Astrocyte (in vitro differentiated cells and primary cell): ENCODE results near the gene TYK2. TPM values are rescaled to one million over a fixed set of nuclear protein-coding genes. Genes with fewer than 3 reads are reported as not detected.
A peak's percentile ranks its signal among the peaks of the same experiment; 100 is the strongest.
"Not testable (repeated sequence)": the region's sequence is repeated elsewhere in the genome, so short reads cannot be mapped to it uniquely, and the experiment has no call there.

Experiments used
- DNase-seq: peaks from one replicate; pipeline ENCODE4 v3.0.0-alpha.2; 2010; ENCODE audit warnings: low read depth
- FAIRE-seq: peaks from 2 replicates; lab custom pipeline; 2011; peaks lifted over from hg19 to GRCh38; lab: Jason Lieb, UNC
- H2AFZ ChIP-seq: 2 replicates; pipeline ENCODE4 v1.6.0; 2012; ENCODE audit warnings: low read depth, low read length, inconsistent platforms
- H3K27ac ChIP-seq: 2 replicates; pipeline ENCODE4 v1.5.1; 2011; ENCODE audit warnings: low read depth, low read length, inconsistent platforms
- H3K27me3 ChIP-seq: 2 replicates; pipeline ENCODE4 v1.6.0; 2011; ENCODE audit warnings: low read length, inconsistent platforms; ENCODE audit not compliant: insufficient read depth
- H3K36me3 ChIP-seq: 2 replicates; pipeline ENCODE4 v1.5.1; 2011; ENCODE audit warnings: low read length, inconsistent platforms; ENCODE audit not compliant: insufficient read depth
- H3K4me1 ChIP-seq: 2 replicates; pipeline ENCODE4 v1.5.1; 2011; ENCODE audit warnings: low read length, inconsistent platforms; ENCODE audit not compliant: insufficient read depth
- H3K4me2 ChIP-seq: 2 replicates; pipeline ENCODE4 v1.6.0; 2012; ENCODE audit warnings: low read length, inconsistent platforms
- H3K4me3 ChIP-seq: 2 replicates; pipeline ENCODE4 v1.5.1; 2011; ENCODE audit warnings: low read depth, mild to moderate bottlenecking, low read length, inconsistent platforms; ENCODE audit not compliant: insufficient read depth
- H3K79me2 ChIP-seq: 2 replicates; pipeline ENCODE4 v1.6.0; 2012; ENCODE audit warnings: mild to moderate bottlenecking, low read length, inconsistent platforms; ENCODE audit not compliant: insufficient read depth
- H3K9ac ChIP-seq: 2 replicates; pipeline ENCODE4 v1.6.0; 2012; ENCODE audit warnings: mild to moderate bottlenecking, low read length, inconsistent platforms
- H3K9me3 ChIP-seq: 2 replicates; pipeline ENCODE4 v1.5.1; 2012; ENCODE audit warnings: low read depth, mild to moderate bottlenecking, low read length, inconsistent platforms; ENCODE audit not compliant: insufficient read depth
- H4K20me1 ChIP-seq: 2 replicates; pipeline ENCODE4 v1.6.0; 2012; ENCODE audit warnings: low read length, inconsistent platforms; ENCODE audit not compliant: insufficient read depth
- H3K27ac Mint-ChIP-seq: one replicate; pipeline ENCODE4 v1.8.0; 2021; ENCODE audit warnings: mild to moderate bottlenecking, mixed read lengths; ENCODE audit not compliant: unreplicated experiment
- H3K27me3 Mint-ChIP-seq: one replicate; pipeline ENCODE4 v1.8.0; 2021; ENCODE audit warnings: low read depth, mixed read lengths; ENCODE audit not compliant: unreplicated experiment
- H3K36me3 Mint-ChIP-seq: one replicate; pipeline ENCODE4 v1.8.0; 2021; ENCODE audit warnings: low read depth, mixed read lengths; ENCODE audit not compliant: unreplicated experiment
- H3K4me1 Mint-ChIP-seq: one replicate; pipeline ENCODE4 v1.8.0; 2021; ENCODE audit warnings: low read depth, mixed read lengths; ENCODE audit not compliant: unreplicated experiment
- H3K4me3 Mint-ChIP-seq: one replicate; pipeline ENCODE4 v1.8.0; 2021; ENCODE audit warnings: mild to moderate bottlenecking, moderate library complexity, mixed read lengths; ENCODE audit not compliant: unreplicated experiment
- H3K9me3 Mint-ChIP-seq: one replicate; pipeline ENCODE4 v1.8.0; 2021; ENCODE audit warnings: mild to moderate bottlenecking, mixed read lengths; ENCODE audit not compliant: unreplicated experiment
- EZH2 ChIP-seq: IDR thresholded peaks from 2 replicates; pipeline ENCODE4 v1.6.1; 2012; ENCODE audit warnings: mild to moderate bottlenecking, low read length, inconsistent platforms; ENCODE audit not compliant: insufficient read depth
- total RNA-seq: library from RNA; stranded (reverse); gene quantifications from 2 replicates; pipeline ENCODE4 v1.2.1, GENCODE V29; 2021
- TF ChIP-seq, protein P1 (sequence below): IDR thresholded peaks from 2 replicates; pipeline ENCODE4 v1.5.1; 2011; ENCODE audit warnings: low read depth, mild to moderate bottlenecking, inconsistent platforms, low read length, moderate library complexity; ENCODE audit not compliant: insufficient read depth

Gene TYK2
- total RNA-seq, 1 donor from 2014 or later: 76.5 TPM

DNA sequence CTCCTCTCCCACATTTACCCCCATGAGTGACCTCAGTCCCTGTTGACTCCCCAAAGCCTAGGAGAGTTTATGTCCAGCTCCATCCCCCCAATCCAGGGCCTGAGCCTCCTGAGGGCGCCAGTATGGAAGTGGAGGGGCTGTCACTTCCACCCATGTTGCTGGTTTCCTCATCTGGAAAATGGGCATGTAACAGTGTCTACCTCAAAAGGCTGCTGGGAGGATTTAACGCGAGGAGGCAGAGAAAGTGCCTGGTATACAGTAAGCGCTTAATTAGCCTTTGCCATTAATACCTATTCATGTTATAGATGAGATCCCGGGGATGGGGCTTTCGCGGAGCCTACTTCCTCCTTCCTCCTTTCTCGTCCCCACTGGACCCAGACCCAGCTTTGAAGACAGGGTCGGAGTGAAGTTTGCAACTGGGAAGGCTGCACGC is 476 bp downstream of the TYK2 start:
- no peak for TF ChIP-seq EZH2
- TF ChIP-seq, protein P1, sequence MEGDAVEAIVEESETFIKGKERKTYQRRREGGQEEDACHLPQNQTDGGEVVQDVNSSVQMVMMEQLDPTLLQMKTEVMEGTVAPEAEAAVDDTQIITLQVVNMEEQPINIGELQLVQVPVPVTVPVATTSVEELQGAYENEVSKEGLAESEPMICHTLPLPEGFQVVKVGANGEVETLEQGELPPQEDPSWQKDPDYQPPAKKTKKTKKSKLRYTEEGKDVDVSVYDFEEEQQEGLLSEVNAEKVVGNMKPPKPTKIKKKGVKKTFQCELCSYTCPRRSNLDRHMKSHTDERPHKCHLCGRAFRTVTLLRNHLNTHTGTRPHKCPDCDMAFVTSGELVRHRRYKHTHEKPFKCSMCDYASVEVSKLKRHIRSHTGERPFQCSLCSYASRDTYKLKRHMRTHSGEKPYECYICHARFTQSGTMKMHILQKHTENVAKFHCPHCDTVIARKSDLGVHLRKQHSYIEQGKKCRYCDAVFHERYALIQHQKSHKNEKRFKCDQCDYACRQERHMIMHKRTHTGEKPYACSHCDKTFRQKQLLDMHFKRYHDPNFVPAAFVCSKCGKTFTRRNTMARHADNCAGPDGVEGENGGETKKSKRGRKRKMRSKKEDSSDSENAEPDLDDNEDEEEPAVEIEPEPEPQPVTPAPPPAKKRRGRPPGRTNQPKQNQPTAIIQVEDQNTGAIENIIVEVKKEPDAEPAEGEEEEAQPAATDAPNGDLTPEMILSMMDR: no peak
- H3K27me3 Mint-ChIP-seq: no peaks in the 10 kb centered on the region
- peak overlapping the region; percentile 78 for H3K27ac Mint-ChIP-seq
- Histone ChIP-seq H3K9ac (peak overlapping the region; percentile 90), H2AFZ (peak overlapping the region; percentile 92), H3K4me3 (peak overlapping the region; percentile 91), H4K20me1 (peaks cover 6% of the 10 kb centered on the region), H3K36me3 (peaks cover 8% of the 10 kb centered on the region), H3K27ac (peak overlapping the region; percentile 44), H3K4me1 (peaks cover 9% of the 10 kb centered on the region), H3K27me3 (no peaks in the 10 kb centered on the region), H3K79me2 (peaks cover 12% of the 10 kb centered on the region), H3K4me2 (peak overlapping the region; percentile 95), H3K9me3 (no peaks in the 10 kb centered on the region)
- H3K4me3 Mint-ChIP-seq: peak overlapping the region; percentile 96
- no peak for DNase-seq
- peaks cover 4% of the 10 kb centered on the region for H3K4me1 Mint-ChIP-seq
- peaks cover 5% of the 10 kb centered on the region for H3K36me3 Mint-ChIP-seq
- H3K9me3 Mint-ChIP-seq: no peaks in the 10 kb centered on the region
- FAIRE-seq: no peak

- Histone ChIP-seq H3K9me3 (no peaks in the 10 kb centered on the region), H3K9ac (no peak overlapping the region), H4K20me1 (peaks cover 6% of the 10 kb centered on the region), H3K4me3 (no peak overlapping the region), H3K27ac (no peak overlapping the region), H3K4me2 (no peak overlapping the region), H3K79me2 (peaks cover 12% of the 10 kb centered on the region), H2AFZ (no peak overlapping the region), H3K4me1 (peaks cover 9% of the 10 kb centered on the region), H3K27me3 (no peaks in the 10 kb centered on the region), H3K36me3 (peaks cover 11% of the 10 kb centered on the region)
- FAIRE-seq (no peak), DNase-seq (no peak)
- Mint-ChIP-seq H3K36me3 (peaks cover 10% of the 10 kb centered on the region), H3K9me3 (no peaks in the 10 kb centered on the region), H3K4me1 (peaks cover 4% of the 10 kb centered on the region), H3K4me3 (peak overlapping the region; percentile 6), H3K27ac (no peak overlapping the region), H3K27me3 (no peaks in the 10 kb centered on the region)
- TF ChIP-seq, protein P1: no peak
Measured at GRCh38 chr19:10378124-10378523, 2.2 kb downstream of the TYK2 start.

GRCh38 chr19:10377140-10377640 is 3.2 kb downstream of the TYK2 start:
- not testable (repeated sequence) for H2AFZ ChIP-seq, H3K27ac Mint-ChIP-seq, H3K36me3 Mint-ChIP-seq, H3K4me2 ChIP-seq, H3K4me3 Mint-ChIP-seq, H3K9me3 ChIP-seq, H3K9me3 Mint-ChIP-seq, H3K4me3 ChIP-seq, H3K9ac ChIP-seq, H3K4me1 Mint-ChIP-seq, H3K27ac ChIP-seq, H4K20me1 ChIP-seq, DNase-seq, H3K27me3 Mint-ChIP-seq, H3K27me3 ChIP-seq, FAIRE-seq, H3K4me1 ChIP-seq
- peaks cover 11% of the 10 kb centered on the region for H3K36me3 ChIP-seq
- peaks cover 12% of the 10 kb centered on the region for H3K79me2 ChIP-seq
